Activated CD4-positive, alpha-beta T cell treated with anti-CD3 and anti-CD28 coated beads, Interleukin-2, Interleukin-4, amounts not matched to agents 100 ng/mL and 50 ng/mL, durations not matched to agents 16 hours and 8 hours (primary cell): ENCODE measurements around the gene SETBP1.

Experiments
- DNase-seq: peaks from one replicate; pipeline ENCODE4 v3.0.0-alpha.2; 2020; ENCODE audit warnings: low spot score

Gene SETBP1

GRCh38 chr18:45110577-45111501, 430.2 kb downstream of the SETBP1 start:
- DNase-seq: no peak

DNA sequence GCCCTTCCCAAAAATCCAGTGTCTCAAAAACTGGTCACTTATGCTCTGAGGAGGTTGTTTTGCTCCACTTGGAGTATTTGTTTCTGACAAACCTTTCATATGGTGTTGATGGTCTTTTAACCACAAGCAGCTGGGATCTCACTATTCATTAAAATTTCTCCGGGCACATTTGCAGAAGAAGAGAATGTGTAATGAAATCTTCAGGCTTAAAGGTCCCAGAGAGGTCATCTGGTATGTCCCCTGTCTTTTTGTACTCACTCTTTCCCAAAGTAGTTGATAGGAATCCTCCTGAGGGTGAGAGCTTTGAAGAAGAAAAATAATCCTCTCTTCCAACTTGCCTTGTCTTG, 430.8 kb downstream of the SETBP1 start:
- no peak for DNase-seq

- no peak for DNase-seq
These were observed 432.0 kb downstream of the SETBP1 start for GRCh38 chr18:45112682-45113081.

GRCh38 chr18:45116116-45116515, 435.4 kb downstream of the SETBP1 start:
- no peak for DNase-seq
